Tibial nerve (tissue), 3 donors: ENCODE data around the gene DRC1.

Source experiments
- POLR2A ChIP-seq, 2 donors: fragments of 450-650 bp; IDR thresholded peaks; one replicate each; pipeline ENCODE4 v1.6.1; 2017; ENCODE audit warnings: antibody characterized with exemption in 2 of 2, mild to moderate bottlenecking in 2 of 2, moderate library complexity in 2 of 2
- TF ChIP-seq, protein P1 (sequence below), 5 experiments: fragments of 200-600 bp in 3 of 5; fragments of 450-650 bp in 2 of 5; sonication (generic) in 3 of 5; IDR thresholded peaks; one replicate each; pipeline ENCODE4 v1.5.1; 2016 to 2019; ENCODE audit warnings: antibody characterized with exemption in 5 of 5, mild to moderate bottlenecking in 3 of 5, moderate library complexity in 2 of 5

DNA sequence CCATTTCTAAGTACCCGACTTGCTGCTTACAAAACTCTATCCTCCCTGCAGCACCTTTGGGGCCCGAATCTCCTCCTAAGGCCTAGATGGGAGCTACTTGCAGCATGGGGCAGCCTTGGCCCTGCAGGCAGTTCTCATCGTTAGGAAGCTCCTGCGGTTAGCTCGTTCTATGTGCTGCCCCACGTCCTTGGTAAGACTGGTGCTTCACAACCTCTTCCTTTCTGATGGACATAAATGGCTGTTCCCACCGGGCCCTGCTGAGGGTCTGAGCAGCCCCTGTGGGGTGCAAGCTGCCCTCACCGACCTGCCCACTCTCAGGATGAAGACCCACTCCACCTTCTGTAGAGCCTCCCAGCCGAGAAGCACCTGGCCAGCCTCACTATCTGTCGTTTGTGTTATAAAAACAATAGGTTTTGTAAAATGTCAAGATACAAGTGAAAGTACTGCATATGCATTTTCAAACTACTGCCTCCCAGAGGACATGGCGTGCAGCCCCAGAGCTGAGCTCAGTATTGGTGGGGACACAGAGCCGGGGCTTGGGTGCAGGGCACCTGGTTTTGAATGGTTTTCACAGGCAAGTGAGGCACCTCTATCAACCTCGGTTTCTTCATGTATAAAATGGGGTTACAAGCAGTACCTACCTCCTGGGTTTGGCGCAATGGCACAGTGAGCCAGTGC, 56.8 kb downstream of the DRC1 start:
- TF ChIP-seq, protein P1, sequence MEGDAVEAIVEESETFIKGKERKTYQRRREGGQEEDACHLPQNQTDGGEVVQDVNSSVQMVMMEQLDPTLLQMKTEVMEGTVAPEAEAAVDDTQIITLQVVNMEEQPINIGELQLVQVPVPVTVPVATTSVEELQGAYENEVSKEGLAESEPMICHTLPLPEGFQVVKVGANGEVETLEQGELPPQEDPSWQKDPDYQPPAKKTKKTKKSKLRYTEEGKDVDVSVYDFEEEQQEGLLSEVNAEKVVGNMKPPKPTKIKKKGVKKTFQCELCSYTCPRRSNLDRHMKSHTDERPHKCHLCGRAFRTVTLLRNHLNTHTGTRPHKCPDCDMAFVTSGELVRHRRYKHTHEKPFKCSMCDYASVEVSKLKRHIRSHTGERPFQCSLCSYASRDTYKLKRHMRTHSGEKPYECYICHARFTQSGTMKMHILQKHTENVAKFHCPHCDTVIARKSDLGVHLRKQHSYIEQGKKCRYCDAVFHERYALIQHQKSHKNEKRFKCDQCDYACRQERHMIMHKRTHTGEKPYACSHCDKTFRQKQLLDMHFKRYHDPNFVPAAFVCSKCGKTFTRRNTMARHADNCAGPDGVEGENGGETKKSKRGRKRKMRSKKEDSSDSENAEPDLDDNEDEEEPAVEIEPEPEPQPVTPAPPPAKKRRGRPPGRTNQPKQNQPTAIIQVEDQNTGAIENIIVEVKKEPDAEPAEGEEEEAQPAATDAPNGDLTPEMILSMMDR (IDR thresholded peaks at IDR 0.05), result no peak
- TF ChIP-seq POLR2A (IDR thresholded peaks at IDR 0.05), result no peak
